Thyroid gland (tissue), 4 donors: ENCODE data around the gene TXLNB.

Experiments
- CTCF ChIP-seq, 6 experiments: fragments of 200-600 bp in 3 of 6; fragments of 450-650 bp in 3 of 6; sonication (generic) in 3 of 6; IDR thresholded peaks; one replicate each; pipeline ENCODE4 v1.5.1; 2016 to 2019; ENCODE audit warnings: antibody characterized with exemption in 6 of 6, mild to moderate bottlenecking in 2 of 6, inconsistent platforms in 1 of 6, moderate library complexity in 1 of 6
- POLR2A ChIP-seq, 2 donors: fragments of 450-650 bp; IDR thresholded peaks; one replicate each; pipeline ENCODE4 v1.6.1; 2017; ENCODE audit warnings: antibody characterized with exemption in 2 of 2, mild to moderate bottlenecking in 2 of 2, moderate library complexity in 1 of 2

- TF ChIP-seq CTCF (IDR thresholded peaks at IDR 0.05) (no peak), POLR2A (IDR thresholded peaks at IDR 0.05) (no peak)
Observed at GRCh38 chr6:139289233-139289632, 2.6 kb downstream of the TXLNB start.
